Cardiac muscle cell (in vitro differentiated cells and primary cell): ENCODE results near the gene WRAP53. TPM values are rescaled to one million over a fixed set of nuclear protein-coding genes. Genes with fewer than 3 reads are reported as not detected.

Experiments
- DNase-seq, 2 donors: peaks; one replicate each; pipeline versions ENCODE4 v3.0.0 to v3.0.0-alpha.2; 2010 to 2017; ENCODE audit warnings: low read depth in 1 of 2, low spot score in 1 of 2
- H3K27ac ChIP-seq: fragments of 200-600 bp; sonication (generic); 2 replicates; pipeline ENCODE4 v1.5.1; 2016
- H3K27me3 ChIP-seq: fragments of 200-600 bp; sonication (generic); 2 replicates; pipeline ENCODE4 v1.6.0; 2016; ENCODE audit warnings: control low read depth
- H3K36me3 ChIP-seq: fragments of 200-600 bp; sonication (generic); 2 replicates; pipeline ENCODE4 v1.5.1; 2016; ENCODE audit warnings: control low read depth
- H3K4me1 ChIP-seq: fragments of 200-600 bp; sonication (generic); 2 replicates; pipeline ENCODE4 v1.8.1; 2017; ENCODE audit warnings: low read depth, mild to moderate bottlenecking, mixed run types
- H3K4me3 ChIP-seq: fragments of 200-600 bp; sonication (generic); 2 replicates; pipeline ENCODE4 v1.5.1; 2016; ENCODE audit warnings: mild to moderate bottlenecking
- H3K9me3 ChIP-seq: fragments of 200-600 bp; sonication (generic); 2 replicates; pipeline ENCODE4 v1.5.1; 2017; ENCODE audit warnings: low read depth, mild to moderate bottlenecking, control low read depth
- polyA plus RNA-seq: library from polyadenylated mRNA; unstranded; fragments of >200 nt; fragmentation: Nextera tagmentation; extraction: Ambion mirVana; gene quantifications from 2 replicates; pipeline ENCODE4 v1.2.1, GENCODE V29; 2016
- total RNA-seq: library from RNA; depleted of rRNA; stranded (reverse); fragments of >200 nt; gene quantifications from 2 replicates; pipeline ENCODE4 v1.2.3, GENCODE V29; 2016
- TF ChIP-seq, protein P1 (sequence below): IDR thresholded peaks from 2 replicates; pipeline ENCODE4 v1.5.1; 2012; ENCODE audit warnings: low read depth, mild to moderate bottlenecking, low read length

Gene WRAP53
- total and polyA plus RNA-seq, 2 experiments from 2014 or later = 11.5 to 17.2 TPM

DNA sequence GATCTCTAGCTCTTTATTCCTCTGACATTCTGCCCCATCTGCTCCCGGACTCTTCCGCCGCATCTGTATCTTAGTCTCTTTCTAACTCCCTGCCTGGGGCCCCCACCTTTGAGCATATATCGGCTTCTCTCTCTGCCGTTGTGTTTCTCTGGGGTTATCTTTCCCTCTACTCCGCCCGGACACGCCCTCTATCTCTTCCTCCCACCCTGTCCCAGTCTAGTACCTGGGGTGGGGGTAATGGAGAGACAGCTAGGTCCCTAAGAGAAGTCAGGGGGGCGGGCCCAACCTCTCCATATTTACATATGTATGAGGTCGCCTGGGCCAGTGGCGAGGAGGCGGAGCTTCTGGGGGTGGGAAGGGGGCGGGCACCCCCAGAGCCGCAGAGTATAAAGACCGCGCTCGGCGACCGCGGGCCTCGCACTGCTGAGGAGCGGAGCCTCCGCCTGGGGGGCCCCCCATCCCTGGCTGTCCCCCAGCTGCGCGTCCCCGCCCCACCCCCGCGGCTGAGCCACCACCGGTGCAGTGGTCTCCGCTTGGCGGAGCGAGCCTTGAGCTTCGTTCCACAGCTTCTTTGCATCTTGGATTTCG, 37.7 kb upstream of the WRAP53 start, which contains the start of gene ATP1B2:
TSS of gene ATP1B2 (plus strand) at position 418 of the 588 bp plus-strand sequence. CDS start 593 bp downstream, outside the sequence.
- TF ChIP-seq, protein P1, sequence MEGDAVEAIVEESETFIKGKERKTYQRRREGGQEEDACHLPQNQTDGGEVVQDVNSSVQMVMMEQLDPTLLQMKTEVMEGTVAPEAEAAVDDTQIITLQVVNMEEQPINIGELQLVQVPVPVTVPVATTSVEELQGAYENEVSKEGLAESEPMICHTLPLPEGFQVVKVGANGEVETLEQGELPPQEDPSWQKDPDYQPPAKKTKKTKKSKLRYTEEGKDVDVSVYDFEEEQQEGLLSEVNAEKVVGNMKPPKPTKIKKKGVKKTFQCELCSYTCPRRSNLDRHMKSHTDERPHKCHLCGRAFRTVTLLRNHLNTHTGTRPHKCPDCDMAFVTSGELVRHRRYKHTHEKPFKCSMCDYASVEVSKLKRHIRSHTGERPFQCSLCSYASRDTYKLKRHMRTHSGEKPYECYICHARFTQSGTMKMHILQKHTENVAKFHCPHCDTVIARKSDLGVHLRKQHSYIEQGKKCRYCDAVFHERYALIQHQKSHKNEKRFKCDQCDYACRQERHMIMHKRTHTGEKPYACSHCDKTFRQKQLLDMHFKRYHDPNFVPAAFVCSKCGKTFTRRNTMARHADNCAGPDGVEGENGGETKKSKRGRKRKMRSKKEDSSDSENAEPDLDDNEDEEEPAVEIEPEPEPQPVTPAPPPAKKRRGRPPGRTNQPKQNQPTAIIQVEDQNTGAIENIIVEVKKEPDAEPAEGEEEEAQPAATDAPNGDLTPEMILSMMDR = no peak
- Histone ChIP-seq H3K27ac (peak within 1 kb of the TSS; percentile 82), H3K4me3 (peak within 1 kb of the TSS; percentile 83), H3K27me3 (no peaks in the 10 kb centered on the region), H3K9me3 (no peaks in the 10 kb centered on the region), H3K4me1 (peaks cover 14% of the 10 kb centered on the region), H3K36me3 (peaks cover 2% of the 10 kb centered on the region)
- peak; percentile 46 to 97 for DNase-seq

DNA sequence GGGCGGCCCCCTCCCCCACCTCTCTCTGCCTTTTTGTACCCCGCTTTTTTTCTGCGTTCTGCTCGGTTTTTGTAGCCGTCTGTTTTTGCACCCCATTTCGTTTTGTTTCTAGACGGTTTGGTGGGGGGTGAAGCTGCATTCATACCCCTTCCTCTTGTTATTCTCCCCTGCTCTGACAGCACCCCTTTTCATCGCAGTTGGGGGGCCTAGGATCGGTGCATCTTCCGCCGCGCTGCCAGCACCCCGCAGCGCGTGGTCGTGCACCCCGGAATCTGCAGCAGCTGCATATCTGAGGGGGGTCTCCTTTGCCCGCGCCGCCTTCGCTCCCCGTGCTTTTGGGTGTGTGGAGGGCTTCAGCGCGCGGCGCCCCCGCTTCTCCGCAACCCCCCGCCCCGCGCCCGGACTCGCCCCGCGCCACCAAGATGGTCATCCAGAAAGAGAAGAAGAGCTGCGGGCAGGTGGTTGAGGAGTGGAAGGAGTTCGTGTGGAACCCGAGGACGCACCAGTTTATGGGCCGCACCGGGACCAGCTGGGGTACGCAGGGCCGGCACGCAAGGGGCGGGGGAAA, 37.1 kb upstream of the WRAP53 start:
- Histone ChIP-seq H3K27me3 (no peaks in the 10 kb centered on the region), H3K4me1 (peaks cover 17% of the 10 kb centered on the region), H3K9me3 (no peaks in the 10 kb centered on the region), H3K36me3 (peaks cover 2% of the 10 kb centered on the region), H3K27ac (peak overlapping the region; percentile 82), H3K4me3 (peak overlapping the region; percentile 83)
- no peak for DNase-seq
- TF ChIP-seq, protein P1 = no peak

DNA sequence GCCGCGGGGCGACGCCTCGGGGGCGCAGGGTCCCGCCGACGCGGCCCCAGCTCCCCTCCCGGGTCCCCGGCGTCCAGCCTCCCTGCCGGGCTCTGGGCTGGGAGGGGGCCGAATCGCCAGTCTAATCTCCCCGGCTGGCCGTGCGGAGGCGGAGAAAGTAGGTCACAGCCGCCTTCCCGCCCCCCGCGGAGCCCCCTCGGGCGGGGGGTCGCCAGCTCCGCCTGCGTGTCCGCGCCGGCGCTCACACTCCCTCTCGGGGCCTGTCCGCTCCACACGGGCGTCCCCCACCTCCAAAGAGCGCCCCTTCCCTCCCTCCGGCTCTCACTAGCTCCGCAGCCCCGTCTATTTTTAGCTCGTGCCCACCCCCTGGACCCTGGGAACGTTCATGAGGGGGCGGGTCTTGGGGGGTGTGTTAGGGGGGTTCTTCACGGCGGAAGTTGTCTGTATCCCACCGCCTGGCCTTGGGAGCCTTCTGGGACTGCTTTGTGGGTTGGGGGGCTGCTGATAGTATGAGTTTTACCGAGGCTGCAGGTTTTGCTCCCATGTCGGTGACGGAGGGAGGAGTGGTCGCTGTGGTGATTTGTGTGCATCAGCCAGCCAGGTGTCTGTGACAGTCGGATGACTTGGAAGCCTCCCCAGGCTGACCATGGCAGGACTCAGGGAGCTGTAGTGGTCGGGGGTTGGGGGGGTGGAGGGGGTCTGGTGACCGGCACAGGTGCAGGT, 36.5 kb upstream of the WRAP53 start:
- H3K27me3 ChIP-seq = no peaks in the 10 kb centered on the region
- TF ChIP-seq, protein P1 = no peak
- DNase-seq = peak in 1 of 2 donors; percentile 88
- H3K4me3 ChIP-seq = peak overlapping the region; percentile 83
- peaks cover 23% of the 10 kb centered on the region for H3K4me1 ChIP-seq
- H3K9me3 ChIP-seq = no peaks in the 10 kb centered on the region
- peak overlapping the region; percentile 82 for H3K27ac ChIP-seq
- H3K36me3 ChIP-seq = peaks cover 2% of the 10 kb centered on the region

DNA sequence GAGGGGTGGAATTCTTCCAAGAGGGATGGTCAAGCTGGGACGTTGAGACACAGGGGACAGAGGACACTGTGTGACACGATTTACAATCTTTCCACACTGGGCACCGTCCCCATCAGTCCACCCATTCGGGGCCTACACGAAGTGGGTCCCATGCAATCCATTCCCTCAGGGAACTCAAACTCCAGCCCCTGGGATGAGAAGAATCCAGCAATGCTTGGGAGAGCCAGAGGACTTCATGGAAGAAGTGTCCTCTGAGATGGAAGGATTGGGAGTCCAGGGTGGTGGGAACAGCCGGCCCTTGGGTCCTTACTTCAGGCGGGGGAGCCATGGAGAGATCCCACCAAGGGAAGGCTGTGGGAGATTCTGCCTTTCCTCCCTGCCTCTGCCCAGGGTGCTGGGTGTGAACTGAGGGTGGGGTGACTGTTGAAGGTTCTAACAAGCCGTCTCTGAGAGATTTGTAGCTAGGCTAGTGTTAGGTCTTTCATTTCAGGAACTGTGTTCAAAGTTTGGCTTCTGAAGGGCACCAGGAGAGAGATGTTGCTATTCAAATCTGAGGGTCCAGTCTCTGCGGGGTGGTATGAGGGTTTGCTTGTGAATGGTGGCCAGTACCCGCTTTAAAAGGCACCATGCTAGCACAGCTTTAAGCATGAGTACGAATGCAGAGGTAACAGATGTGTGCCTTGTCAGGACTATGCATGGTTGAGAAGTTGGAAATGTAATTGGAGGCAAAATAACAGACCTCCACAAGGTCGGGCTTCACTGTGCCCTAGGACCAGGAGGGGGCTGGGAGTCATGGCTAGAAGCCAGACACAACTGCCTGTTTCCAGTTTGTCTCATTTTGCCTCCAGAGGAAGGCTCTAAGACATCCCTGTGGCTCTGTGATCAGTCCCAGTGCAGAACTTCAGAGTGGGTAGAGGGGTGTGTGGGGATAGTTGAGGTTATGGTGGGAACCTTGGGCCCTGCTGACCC, 35.6 kb upstream of the WRAP53 start:
- TF ChIP-seq, protein P1 = no peak
- H3K4me3 ChIP-seq = peak overlapping the region; percentile 83
- peaks cover 2% of the 10 kb centered on the region for H3K36me3 ChIP-seq
- peak overlapping the region; percentile 82 for H3K27ac ChIP-seq
- peaks cover 30% of the 10 kb centered on the region for H3K4me1 ChIP-seq
- no peaks in the 10 kb centered on the region for H3K9me3 ChIP-seq
- no peaks in the 10 kb centered on the region for H3K27me3 ChIP-seq
- no peak for DNase-seq
